HG02759 (cell line): ENCODE measurements around the gene C1QTNF12.
"Not testable (repeated sequence)": the region's sequence is repeated elsewhere in the genome, so short reads cannot be mapped to it uniquely, and the experiment has no call there.

ENCODE experiments used
- ATAC-seq: cut with Tn5 transposase; IDR thresholded peaks from one replicate; pipeline ENCODE4 v1.9.1; 2021; ENCODE audit warnings: mild to moderate bottlenecking, moderate library complexity; ENCODE audit not compliant: unreplicated experiment

Gene C1QTNF12

GRCh38 chr1:1200876-1201810 lies 45.4 kb downstream of the C1QTNF12 start:
- peak; percentile 50 for ATAC-seq

DNA sequence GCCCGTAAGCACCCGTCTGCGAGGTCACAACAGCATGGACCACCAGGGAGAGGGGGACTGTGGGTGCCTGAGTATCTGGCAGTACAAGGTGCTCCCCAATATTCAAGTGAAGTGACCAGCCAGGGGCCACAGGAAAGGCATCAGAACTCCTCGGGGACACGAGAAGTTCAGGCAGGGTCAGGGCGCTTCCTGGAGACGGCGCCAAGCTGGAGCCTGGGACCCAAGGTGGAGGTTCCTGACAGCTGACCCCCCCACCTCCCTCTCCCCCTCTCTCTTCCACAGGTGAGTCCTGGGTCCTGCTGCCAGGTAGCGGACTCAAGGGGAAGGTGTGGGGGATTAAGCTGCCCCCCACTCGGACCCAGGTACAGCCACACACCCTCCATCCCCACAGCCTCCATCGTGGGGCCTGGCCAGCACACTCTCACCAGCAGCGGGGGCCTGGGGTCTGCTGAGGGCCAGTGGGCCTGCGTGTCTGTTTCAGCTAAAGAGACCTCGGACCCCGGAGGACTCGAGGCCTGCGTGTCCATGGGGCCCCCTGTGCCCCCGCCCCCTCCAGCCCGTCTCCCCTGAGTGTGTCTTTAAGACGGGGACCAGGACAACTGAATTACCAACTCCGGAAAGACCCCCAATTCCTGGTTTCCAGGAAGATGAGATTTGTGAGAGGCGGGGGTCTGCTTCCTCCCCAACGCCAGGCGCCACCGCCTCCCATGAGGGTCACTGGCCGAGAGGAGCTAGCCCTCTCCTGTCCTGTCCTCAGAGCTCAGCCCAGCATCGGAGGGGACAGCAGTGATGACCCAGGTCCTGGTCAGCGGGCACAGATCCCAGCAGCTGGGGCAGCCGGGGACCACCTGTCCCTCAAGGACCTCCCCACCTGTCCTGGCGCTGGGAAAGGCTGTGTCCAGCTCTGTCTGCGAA lies 46.3 kb downstream of the C1QTNF12 start:
- ATAC-seq, result no peak

DNA sequence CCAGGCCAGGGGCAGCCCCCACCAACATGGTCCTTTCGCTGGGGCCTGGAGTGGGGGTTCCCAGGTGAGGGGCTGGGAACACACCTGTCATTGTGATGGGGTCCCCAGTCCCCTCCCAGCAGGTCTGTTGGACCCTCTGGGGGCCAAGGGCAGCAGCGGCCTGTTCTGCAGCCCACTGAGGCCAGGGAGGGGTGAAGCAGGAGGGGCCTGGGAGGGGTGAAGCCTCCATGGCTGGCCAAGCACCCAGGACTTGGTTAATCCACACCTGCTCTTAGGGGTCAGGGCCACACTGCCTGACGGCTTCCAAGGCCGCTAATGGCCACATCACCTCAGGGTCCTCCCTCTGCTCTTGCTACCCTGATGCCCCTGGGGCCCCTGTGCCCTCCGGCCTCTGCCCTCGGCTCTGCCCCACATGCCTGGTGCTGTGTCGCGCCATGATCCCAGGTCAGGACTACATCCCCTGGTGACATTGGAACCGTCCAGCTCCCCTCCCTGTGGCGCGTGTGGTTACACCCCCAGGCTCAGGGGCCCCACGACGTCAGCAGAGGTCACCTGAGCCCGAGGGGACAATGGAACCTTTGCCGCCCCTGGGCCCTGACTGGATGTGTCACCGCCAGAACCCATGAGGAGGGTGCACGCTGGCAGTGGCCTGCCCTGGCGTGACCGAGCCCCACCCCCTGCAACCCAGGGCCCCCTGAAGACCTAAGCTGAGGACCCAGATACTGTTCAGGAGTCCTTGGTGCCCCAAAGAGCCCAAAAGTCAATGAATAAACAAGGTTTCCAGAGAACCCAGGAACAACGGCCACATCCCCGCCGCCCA lies 47.2 kb downstream of the C1QTNF12 start:
- no peak for ATAC-seq

DNA sequence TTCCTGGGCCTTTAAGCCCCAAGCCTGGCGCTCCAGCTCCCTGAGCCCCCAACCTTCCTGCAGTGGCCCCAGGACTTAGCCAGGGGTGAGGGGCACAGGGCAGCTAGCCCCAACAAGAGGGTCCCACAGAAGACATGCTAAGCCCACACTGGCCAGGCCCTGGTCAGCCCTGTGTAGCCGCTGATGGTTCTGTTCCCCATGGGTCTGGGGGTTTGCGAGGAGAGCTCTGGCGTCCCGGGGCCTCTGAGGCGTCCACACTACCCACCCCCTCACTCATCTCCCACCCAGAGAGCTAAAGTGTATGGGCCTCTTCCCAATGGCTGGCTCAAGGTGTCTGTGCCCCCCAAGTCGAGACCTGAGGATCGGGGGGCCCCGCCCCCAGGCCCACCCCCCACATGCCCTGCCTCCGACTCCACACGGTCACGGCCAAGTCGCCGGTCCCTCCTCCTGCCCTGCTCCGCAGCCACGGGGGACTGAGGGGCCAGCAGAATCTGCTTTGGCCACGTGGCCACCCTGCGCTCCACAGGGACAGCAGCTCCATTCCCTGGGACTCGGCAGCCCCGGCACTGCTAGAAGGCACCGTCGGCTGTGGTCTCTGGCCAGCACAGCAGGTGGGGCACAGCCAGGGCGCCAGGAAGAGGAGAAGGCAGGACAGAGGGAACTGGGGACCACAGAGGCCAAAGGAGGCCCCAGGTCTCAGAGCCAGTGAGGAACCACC lies 47.9 kb downstream of the C1QTNF12 start:
- no peak for ATAC-seq

DNA sequence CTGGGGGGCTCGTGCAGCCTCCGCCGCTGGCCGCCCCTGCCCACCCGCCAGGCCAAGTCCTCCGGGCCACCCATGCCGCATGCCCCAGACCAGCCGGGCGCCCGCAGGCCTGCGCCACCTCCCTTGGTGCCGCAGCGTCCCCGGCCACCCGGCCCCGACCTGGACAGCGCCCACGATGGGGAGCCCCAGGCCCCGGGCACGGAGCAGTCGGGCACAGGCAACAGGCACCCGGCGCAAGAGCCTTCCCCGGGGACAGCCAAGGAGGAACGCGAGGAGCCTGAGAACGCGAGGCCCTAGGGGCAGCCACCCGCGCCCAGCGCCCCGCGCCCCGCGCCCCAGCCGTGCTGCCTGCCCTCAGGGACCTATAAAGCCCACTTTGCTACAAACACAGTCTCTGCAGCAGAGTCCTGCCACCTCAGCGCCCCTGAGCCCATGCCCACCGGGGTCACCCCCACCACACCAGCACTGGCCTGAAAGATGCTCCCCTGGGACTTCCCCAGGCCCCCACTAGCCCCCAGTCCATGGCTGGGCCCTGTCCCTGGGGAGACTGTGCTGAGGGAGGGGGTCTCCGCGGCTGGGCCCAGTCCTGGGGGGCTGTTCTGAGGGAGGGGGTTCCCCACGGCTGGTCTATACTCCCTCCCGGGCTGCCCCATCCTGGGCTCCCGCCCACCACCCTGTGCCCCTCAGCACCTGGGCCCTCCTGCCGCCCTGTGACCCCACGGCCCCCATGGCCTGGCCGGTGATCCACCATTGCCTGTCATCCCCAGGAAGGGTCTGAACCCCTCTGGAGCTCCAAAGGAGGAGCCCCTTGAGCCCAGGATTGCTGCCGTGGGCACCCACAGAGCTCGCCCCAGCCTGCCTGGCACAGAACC lies 48.7 kb downstream of the C1QTNF12 start:
- no peak for ATAC-seq

DNA sequence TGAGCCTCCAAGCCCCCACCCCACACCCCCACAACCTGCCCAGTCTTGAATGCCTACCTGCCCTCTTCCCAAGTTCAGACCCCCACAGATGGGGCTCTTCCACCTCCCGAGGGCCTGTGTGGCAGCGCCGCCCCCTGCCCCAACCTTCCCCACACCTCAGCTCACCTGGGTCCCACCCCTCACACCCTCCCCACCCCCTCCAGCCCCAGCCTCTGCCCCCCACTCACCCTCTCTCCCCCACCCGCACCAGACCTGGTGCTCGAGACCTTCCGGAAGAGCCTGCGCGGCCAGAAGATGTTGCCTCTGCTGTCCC lies 49.4 kb downstream of the C1QTNF12 start:
- no peak for ATAC-seq

GRCh38 chr1:1196431-1197187 lies 49.9 kb downstream of the C1QTNF12 start:
- ATAC-seq, result no peak

DNA sequence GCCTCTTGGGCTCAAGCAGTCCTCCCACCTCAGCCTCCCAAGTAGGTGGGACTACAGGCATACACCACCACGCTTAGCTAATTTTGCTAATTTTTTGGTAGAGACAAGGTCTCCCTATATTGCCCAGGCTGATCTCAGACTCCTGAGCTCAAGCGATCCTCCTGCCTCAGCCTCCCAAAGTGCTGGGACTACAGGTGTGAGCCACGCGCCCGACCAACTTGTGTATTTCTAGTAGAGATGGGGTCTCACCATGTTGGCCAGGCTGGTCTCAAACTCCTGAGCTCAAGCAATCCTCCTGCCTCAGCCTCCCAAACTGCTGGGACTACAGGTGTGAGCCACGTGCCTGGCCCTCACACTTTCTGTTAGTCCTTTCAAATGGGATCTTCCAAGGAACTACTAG lies 50.8 kb downstream of the C1QTNF12 start:
- not testable (repeated sequence) for ATAC-seq

DNA sequence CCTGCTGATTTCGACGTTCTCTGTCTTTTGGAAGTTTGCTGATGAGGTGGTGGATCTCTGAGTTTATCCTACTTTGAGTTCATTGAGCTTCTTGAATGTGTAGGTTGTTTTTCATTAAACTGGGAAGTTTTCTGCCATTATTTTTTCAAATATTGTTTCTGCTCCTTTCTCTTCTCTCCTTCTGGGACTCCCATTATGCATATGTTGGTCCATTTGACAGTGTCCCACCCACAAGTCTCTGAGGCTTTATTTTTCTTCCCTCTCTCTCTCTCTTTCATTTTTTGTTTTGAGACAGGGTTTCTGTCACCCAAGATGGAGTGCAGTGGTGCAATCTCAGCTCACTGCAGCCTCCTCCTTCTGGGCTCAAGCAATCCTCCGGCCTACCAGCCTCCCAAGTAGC lies 51.8 kb downstream of the C1QTNF12 start:
- ATAC-seq, result no peak
